K562 (cell line): ENCODE measurements around the gene THAP6. TPM values are rescaled to one million over a fixed set of nuclear protein-coding genes. Genes with fewer than 3 reads are reported as not detected.

Experiments
- ATF7 ChIP-seq: fragments of 450-650 bp; IDR thresholded peaks from 2 replicates; pipeline ENCODE4 v1.7.1; 2014; ENCODE audit warnings: mild to moderate bottlenecking, moderate library complexity
- CREB1 ChIP-seq, 2 experiments: sonication (generic) in 1 of 2; formaldehyde crosslinking in 1 of 2; IDR thresholded peaks; 2 replicates each; pipeline versions ENCODE4 v1.6.1 to v1.8.0; 2012 to 2022; ENCODE audit warnings: inconsistent platforms in 1 of 2, mild to moderate bottlenecking in 1 of 2, missing genetic modification reagents in 1 of 2, moderate library complexity in 1 of 2
- GATAD2A ChIP-seq: fragments of 450-650 bp; IDR thresholded peaks from 2 replicates; pipeline ENCODE4 v1.6.1; 2017
- HDAC1 ChIP-seq, 2 experiments: fragments of 450-650 bp; IDR thresholded peaks; 2 replicates each; pipeline ENCODE4 v1.6.1; 2016 to 2017; ENCODE audit warnings: inconsistent platforms in 1 of 2, mild to moderate bottlenecking in 1 of 2, moderate library complexity in 1 of 2
- NR2C1 ChIP-seq, 2 experiments: fragments of 450-650 bp; IDR thresholded peaks; 2 replicates each; pipeline ENCODE4 v1.6.1; 2017; ENCODE audit warnings: mild to moderate bottlenecking in 2 of 2, antibody characterized with exemption in 1 of 2, inconsistent platforms in 1 of 2, missing compliant biosample characterization in 1 of 2, missing genetic modification characterization in 1 of 2
- PKNOX1 ChIP-seq: fragments of 450-650 bp; IDR thresholded peaks from 2 replicates; pipeline ENCODE4 v1.6.1; 2016
- SRSF9 ChIP-seq: fragments of 200-400 bp; formaldehyde crosslinking; IDR thresholded peaks from 2 replicates; pipeline ENCODE4 v1.6.1; 2017; ENCODE audit warnings: low read depth, low read length, borderline replicate concordance
- TOE1 ChIP-seq, 2 experiments: fragments of 450-650 bp in 1 of 2; sonication (generic) in 1 of 2; formaldehyde crosslinking in 1 of 2; IDR thresholded peaks; 2 replicates each; pipeline versions ENCODE4 v1.7.1 to v1.8.0; 2016 to 2022; ENCODE audit warnings: borderline replicate concordance in 2 of 2, mild to moderate bottlenecking in 2 of 2, antibody characterized with exemption in 1 of 2, inconsistent platforms in 1 of 2, low read depth in 1 of 2, missing genetic modification reagents in 1 of 2, moderate library complexity in 1 of 2
- TRIM28 ChIP-seq: fragments of 450-650 bp; IDR thresholded peaks from 2 replicates; pipeline ENCODE4 v1.6.1; 2017
- ZNF175 ChIP-seq: fragments of 200-800 bp; sonication (Bioruptor generic); IDR thresholded peaks from 2 replicates; pipeline ENCODE4 v1.6.1; 2016; ENCODE audit warnings: low read depth, mild to moderate bottlenecking, missing genetic modification characterization, missing compliant biosample characterization
- polyA plus RNA-seq, 8 experiments: library from polyadenylated mRNA; depleted of rRNA in 4 of 8; stranded (reverse) in 5 of 8; unstranded in 3 of 8; fragments of >200 nt; fragmentation: Nextera tagmentation in 2 of 8; fragmentation: Illumina TruSeq in 1 of 8; extraction: Ambion mirVana in 2 of 8; extraction: Trizol in 1 of 8; gene quantifications; 2 replicates each; pipeline versions ENCODE4 v1.2.1 to v1.2.3, GENCODE V29; 2011 to 2014; ENCODE audit warnings: inconsistent platforms in 1 of 8, missing spikeins in 1 of 8
- total RNA-seq, 7 experiments: library from RNA; depleted of rRNA in 6 of 7; stranded (reverse); fragments of >200 nt in 6 of 7; fragmentation: Illumina TruSeq in 2 of 7; extraction: Trizol in 2 of 7; gene quantifications; 2 replicates each; pipeline versions ENCODE4 v1.2.1 to v1.2.3, GENCODE V29; 2011 to 2021; ENCODE audit warnings: low replicate concordance in 1 of 7
- TF ChIP-seq, protein P1 (sequence below): fragments of 250-450 bp; sonication (Bioruptor Pico); IDR thresholded peaks from 2 replicates; pipeline ENCODE4 v1.8.0; 2022; ENCODE audit warnings: moderate library complexity, mild to moderate bottlenecking, inconsistent platforms
- TF ChIP-seq, protein P2 (sequence below): fragments of 450-650 bp; IDR thresholded peaks from 2 replicates; pipeline ENCODE4 v1.6.1; 2016; ENCODE audit warnings: low read depth, mild to moderate bottlenecking, moderate library complexity
- TF ChIP-seq, protein P3 (sequence below): fragments of 450-650 bp; IDR thresholded peaks from 2 replicates; pipeline ENCODE4 v1.6.1; 2016; ENCODE audit warnings: mild to moderate bottlenecking
- TF ChIP-seq, protein P4 (sequence below): fragments of 200-800 bp; sonication (Bioruptor generic); IDR thresholded peaks from 2 replicates; pipeline ENCODE4 v1.6.1; 2017; ENCODE audit warnings: missing genetic modification characterization, missing compliant biosample characterization

THAP6 gene
- total and polyA plus RNA-seq, 9 of the 15 experiments (the other 6 are each of a cell fraction or from before 2014, with no cell fraction given): 8.9 to 30.4 (median 17.3) TPM

- TF ChIP-seq NR2C1 (IDR thresholded peaks at IDR 0.05) (peak; percentile 73), NR2C1 (tag; IDR thresholded peaks at IDR 0.05) (peak; percentile 64), TOE1 (IDR thresholded peaks at IDR 0.05; ENCODE audit: borderline replicate concordance) (0 out of 2 replicates have a peak, but pooled peaks have one; percentile 44), TOE1 (CRISPR knock-in tag; IDR thresholded peaks at IDR 0.05; ENCODE audit: borderline replicate concordance, low read depth) (no peak), ATF7 (peak; percentile 19; the same call in 1 of the 2 replicates), HDAC1 (IDR thresholded peaks at IDR 0.05) (peak; percentile 53 to 82; a peak in 2 of 4 replicates), SRSF9 (no peak), TRIM28 (0 out of 2 replicates have a peak, but pooled peaks have one; percentile 27), CREB1 (IDR thresholded peaks at IDR 0.05) (0 out of 2 replicates have a peak, but pooled peaks have one; percentile 29), CREB1 (CRISPR knock-in tag; IDR thresholded peaks at IDR 0.05) (no peak), PKNOX1 (0 out of 2 replicates have a peak, but pooled peaks have one; percentile 9), ZNF175 (CRISPR knock-in tag) (0 out of 2 replicates have a peak, but pooled peaks have one; percentile 14), GATAD2A (peak; percentile 62; the same call in 1 of the 2 replicates)
- TF ChIP-seq, protein P1, sequence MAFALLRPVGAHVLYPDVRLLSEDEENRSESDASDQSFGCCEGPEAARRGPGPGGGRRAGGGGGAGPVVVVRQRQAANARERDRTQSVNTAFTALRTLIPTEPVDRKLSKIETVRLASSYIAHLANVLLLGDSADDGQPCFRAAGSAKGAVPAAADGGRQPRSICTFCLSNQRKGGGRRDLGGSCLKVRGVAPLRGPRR (CRISPR knock-in tag): no peak
- TF ChIP-seq, protein P2, sequence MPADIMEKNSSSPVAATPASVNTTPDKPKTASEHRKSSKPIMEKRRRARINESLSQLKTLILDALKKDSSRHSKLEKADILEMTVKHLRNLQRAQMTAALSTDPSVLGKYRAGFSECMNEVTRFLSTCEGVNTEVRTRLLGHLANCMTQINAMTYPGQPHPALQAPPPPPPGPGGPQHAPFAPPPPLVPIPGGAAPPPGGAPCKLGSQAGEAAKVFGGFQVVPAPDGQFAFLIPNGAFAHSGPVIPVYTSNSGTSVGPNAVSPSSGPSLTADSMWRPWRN: peak; percentile 46; the same call in 1 of the 2 replicates
- TF ChIP-seq, protein P3, sequence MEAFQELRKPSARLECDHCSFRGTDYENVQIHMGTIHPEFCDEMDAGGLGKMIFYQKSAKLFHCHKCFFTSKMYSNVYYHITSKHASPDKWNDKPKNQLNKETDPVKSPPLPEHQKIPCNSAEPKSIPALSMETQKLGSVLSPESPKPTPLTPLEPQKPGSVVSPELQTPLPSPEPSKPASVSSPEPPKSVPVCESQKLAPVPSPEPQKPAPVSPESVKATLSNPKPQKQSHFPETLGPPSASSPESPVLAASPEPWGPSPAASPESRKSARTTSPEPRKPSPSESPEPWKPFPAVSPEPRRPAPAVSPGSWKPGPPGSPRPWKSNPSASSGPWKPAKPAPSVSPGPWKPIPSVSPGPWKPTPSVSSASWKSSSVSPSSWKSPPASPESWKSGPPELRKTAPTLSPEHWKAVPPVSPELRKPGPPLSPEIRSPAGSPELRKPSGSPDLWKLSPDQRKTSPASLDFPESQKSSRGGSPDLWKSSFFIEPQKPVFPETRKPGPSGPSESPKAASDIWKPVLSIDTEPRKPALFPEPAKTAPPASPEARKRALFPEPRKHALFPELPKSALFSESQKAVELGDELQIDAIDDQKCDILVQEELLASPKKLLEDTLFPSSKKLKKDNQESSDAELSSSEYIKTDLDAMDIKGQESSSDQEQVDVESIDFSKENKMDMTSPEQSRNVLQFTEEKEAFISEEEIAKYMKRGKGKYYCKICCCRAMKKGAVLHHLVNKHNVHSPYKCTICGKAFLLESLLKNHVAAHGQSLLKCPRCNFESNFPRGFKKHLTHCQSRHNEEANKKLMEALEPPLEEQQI: 0 out of 2 replicates have a peak, but pooled peaks have one; percentile 23
- TF ChIP-seq, protein P4, sequence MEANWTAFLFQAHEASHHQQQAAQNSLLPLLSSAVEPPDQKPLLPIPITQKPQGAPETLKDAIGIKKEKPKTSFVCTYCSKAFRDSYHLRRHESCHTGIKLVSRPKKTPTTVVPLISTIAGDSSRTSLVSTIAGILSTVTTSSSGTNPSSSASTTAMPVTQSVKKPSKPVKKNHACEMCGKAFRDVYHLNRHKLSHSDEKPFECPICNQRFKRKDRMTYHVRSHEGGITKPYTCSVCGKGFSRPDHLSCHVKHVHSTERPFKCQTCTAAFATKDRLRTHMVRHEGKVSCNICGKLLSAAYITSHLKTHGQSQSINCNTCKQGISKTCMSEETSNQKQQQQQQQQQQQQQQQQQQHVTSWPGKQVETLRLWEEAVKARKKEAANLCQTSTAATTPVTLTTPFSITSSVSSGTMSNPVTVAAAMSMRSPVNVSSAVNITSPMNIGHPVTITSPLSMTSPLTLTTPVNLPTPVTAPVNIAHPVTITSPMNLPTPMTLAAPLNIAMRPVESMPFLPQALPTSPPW (CRISPR knock-in tag): peak; percentile 99
Observed at GRCh38 chr4:75512386-75513211, 1.7 kb upstream of the THAP6 start (continued).
